ENCODE measurements around the gene C11orf24. TPM values are rescaled to one million over a fixed set of nuclear protein-coding genes. Genes with fewer than 3 reads are reported as not detected.

The C11orf24 gene
- polyA plus RNA-seq, 1 of the 3 experiments (the other 2 are of a cell fraction) = 50.9 TPM

GRCh38 chr11:68267881-68268240, 3.9 kb downstream of the C11orf24 start:
- TF ChIP-seq FOXM1 (IDR thresholded peaks at IDR 0.05; ENCODE audit: low read depth) = no peak
- no peak for TF ChIP-seq JUND (IDR thresholded peaks at IDR 0.05)
- no peak for TF ChIP-seq RXRA (IDR thresholded peaks at IDR 0.05; ENCODE audit: borderline replicate concordance, low read depth)
- no peak for TF ChIP-seq TEAD4 (IDR thresholded peaks at IDR 0.05; ENCODE audit: borderline replicate concordance, insufficient read depth)
- TF ChIP-seq PBX3 (IDR thresholded peaks at IDR 0.05) = no peak
- no peak for TF ChIP-seq YY1 (IDR thresholded peaks at IDR 0.05; ENCODE audit: low read depth)
- no peak for TF ChIP-seq EZH2phosphoT487 (IDR thresholded peaks at IDR 0.05; ENCODE audit: borderline replicate concordance, low read depth)
- TF ChIP-seq SMC3 (IDR thresholded peaks at IDR 0.05; ENCODE audit: low read depth, low read length) = no peak
- no peak for TF ChIP-seq USF2 (IDR thresholded peaks at IDR 0.05; ENCODE audit: borderline replicate concordance, low read depth, low read length)
- TF ChIP-seq EP300 (IDR thresholded peaks at IDR 0.05; ENCODE audit: borderline replicate concordance in 1 of 2, low read depth in 1 of 2, low read length in 1 of 2) = no peak
- TF ChIP-seq NRF1 (IDR thresholded peaks at IDR 0.05; ENCODE audit: low read depth, low read length) = no peak
- TF ChIP-seq, protein P1, sequence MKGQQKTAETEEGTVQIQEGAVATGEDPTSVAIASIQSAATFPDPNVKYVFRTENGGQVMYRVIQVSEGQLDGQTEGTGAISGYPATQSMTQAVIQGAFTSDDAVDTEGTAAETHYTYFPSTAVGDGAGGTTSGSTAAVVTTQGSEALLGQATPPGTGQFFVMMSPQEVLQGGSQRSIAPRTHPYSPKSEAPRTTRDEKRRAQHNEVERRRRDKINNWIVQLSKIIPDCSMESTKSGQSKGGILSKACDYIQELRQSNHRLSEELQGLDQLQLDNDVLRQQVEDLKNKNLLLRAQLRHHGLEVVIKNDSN (IDR thresholded peaks at IDR 0.05; ENCODE audit: borderline replicate concordance, low read depth) = no peak
- 0 out of 2 replicates have a peak, but pooled peaks cover 7% of the 10 kb centered on the region for H4K20me1 ChIP-seq (ENCODE audit: insufficient read depth)
- peaks cover 3% of the 10 kb centered on the region for H3F3A ChIP-seq (replicated peaks; ENCODE audit: insufficient read depth)
- no peak overlapping the region for H3K9ac ChIP-seq
- H3K9me2 ChIP-seq = no peaks in the 10 kb centered on the region
- no peak overlapping the region for H3K4me2 ChIP-seq
- WGBS (ENCODE audit: low lambda C conversion rate) = 97% methylated on average over 6 of the region's 6 CpGs
- peaks cover 14 to 15% of the 10 kb centered on the region in 2 experiments; a peak in 3 of 4 replicates for H3K4me1 ChIP-seq (ENCODE audit: control insufficient read depth in 1 of 2, insufficient read depth in 2 of 2, low read depth in 1 of 2, low read length in 1 of 2)
- ChIA-PET CTCF (interaction anchor here (0.7 to 3.8 kb wide), 3 partner anchors 8 to 30 kb away, joined by 3 to 14 read pairs (median 3); no protein-coding TSS in a partner anchor), POLR2A (no interaction called here)
- H3K79me2 ChIP-seq (ENCODE audit: insufficient read depth) = peaks cover 61% of the 10 kb centered on the region
- no peak overlapping the region for H2AFZ ChIP-seq (ENCODE audit: low read depth)
- DNase-seq = no peak
- H3K27me3 ChIP-seq (ENCODE audit: insufficient read depth) = no peaks in the 10 kb centered on the region
- H3K4me3 ChIP-seq (ENCODE audit: low read depth in 2 of 2, low read length in 1 of 2) = no peak overlapping the region
- no peak overlapping the region for H3K27ac ChIP-seq (ENCODE audit: low read depth in 2 of 2, low read length in 1 of 2)
- H3K36me3 ChIP-seq (replicated peaks in 1 of 2; ENCODE audit: control insufficient read depth in 1 of 2, insufficient read depth in 2 of 2, low read length in 1 of 2) = peaks cover 18 to 38% of the 10 kb centered on the region in 2 experiments
- H3K9me3 ChIP-seq = no peaks in the 10 kb centered on the region

GRCh38 chr11:68266936-68267880, 4.6 kb downstream of the C11orf24 start:
- peaks cover 3% of the 10 kb centered on the region for H3F3A ChIP-seq (replicated peaks; ENCODE audit: insufficient read depth)
- no peak overlapping the region for H3K4me3 ChIP-seq (ENCODE audit: low read depth in 2 of 2, low read length in 1 of 2)
- no peaks in the 10 kb centered on the region for H3K9me2 ChIP-seq
- peaks cover 18 to 44% of the 10 kb centered on the region in 2 experiments for H3K36me3 ChIP-seq (replicated peaks in 1 of 2; ENCODE audit: control insufficient read depth in 1 of 2, insufficient read depth in 2 of 2, low read length in 1 of 2)
- H3K9ac ChIP-seq = no peak overlapping the region
- no peak overlapping the region for H3K4me2 ChIP-seq
- peaks cover 11 to 15% of the 10 kb centered on the region in 2 experiments; a peak in 3 of 4 replicates for H3K4me1 ChIP-seq (ENCODE audit: control insufficient read depth in 1 of 2, insufficient read depth in 2 of 2, low read depth in 1 of 2, low read length in 1 of 2)
- CTCF ChIA-PET = interaction anchor here (0.8 to 3.8 kb wide), 4 partner anchors 10 to 114 kb away, joined by 3 to 14 read pairs (median 4); no protein-coding TSS in a partner anchor
- POLR2A ChIA-PET = no interaction called here
- H2AFZ ChIP-seq (ENCODE audit: low read depth) = no peak overlapping the region
- WGBS (ENCODE audit: low lambda C conversion rate) = 93% methylated on average over 11 of the region's 12 CpGs
- DNase-seq = no peak
- 0 out of 2 replicates have a peak, but pooled peaks cover 7% of the 10 kb centered on the region for H4K20me1 ChIP-seq (ENCODE audit: insufficient read depth)
- H3K79me2 ChIP-seq (ENCODE audit: insufficient read depth) = peaks cover 58% of the 10 kb centered on the region
- TF ChIP-seq, protein P2, sequence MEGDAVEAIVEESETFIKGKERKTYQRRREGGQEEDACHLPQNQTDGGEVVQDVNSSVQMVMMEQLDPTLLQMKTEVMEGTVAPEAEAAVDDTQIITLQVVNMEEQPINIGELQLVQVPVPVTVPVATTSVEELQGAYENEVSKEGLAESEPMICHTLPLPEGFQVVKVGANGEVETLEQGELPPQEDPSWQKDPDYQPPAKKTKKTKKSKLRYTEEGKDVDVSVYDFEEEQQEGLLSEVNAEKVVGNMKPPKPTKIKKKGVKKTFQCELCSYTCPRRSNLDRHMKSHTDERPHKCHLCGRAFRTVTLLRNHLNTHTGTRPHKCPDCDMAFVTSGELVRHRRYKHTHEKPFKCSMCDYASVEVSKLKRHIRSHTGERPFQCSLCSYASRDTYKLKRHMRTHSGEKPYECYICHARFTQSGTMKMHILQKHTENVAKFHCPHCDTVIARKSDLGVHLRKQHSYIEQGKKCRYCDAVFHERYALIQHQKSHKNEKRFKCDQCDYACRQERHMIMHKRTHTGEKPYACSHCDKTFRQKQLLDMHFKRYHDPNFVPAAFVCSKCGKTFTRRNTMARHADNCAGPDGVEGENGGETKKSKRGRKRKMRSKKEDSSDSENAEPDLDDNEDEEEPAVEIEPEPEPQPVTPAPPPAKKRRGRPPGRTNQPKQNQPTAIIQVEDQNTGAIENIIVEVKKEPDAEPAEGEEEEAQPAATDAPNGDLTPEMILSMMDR (IDR thresholded peaks at IDR 0.05) = no peak
- no peak for TF ChIP-seq USF2 (IDR thresholded peaks at IDR 0.05; ENCODE audit: borderline replicate concordance, low read depth, low read length)
- no peak for TF ChIP-seq NRF1 (IDR thresholded peaks at IDR 0.05; ENCODE audit: low read depth, low read length)
- TF ChIP-seq GABPA (IDR thresholded peaks at IDR 0.05; ENCODE audit: low read depth) = no peak
- TF ChIP-seq SIN3A (IDR thresholded peaks at IDR 0.05; ENCODE audit: borderline replicate concordance, low read depth, low read length) = no peak
- TF ChIP-seq RXRA (IDR thresholded peaks at IDR 0.05; ENCODE audit: borderline replicate concordance, low read depth) = no peak
- H3K27ac ChIP-seq (ENCODE audit: low read depth in 2 of 2, low read length in 1 of 2) = no peak overlapping the region
- no peaks in the 10 kb centered on the region for H3K27me3 ChIP-seq (ENCODE audit: insufficient read depth)
- H3K9me3 ChIP-seq = no peaks in the 10 kb centered on the region

Measured in SK-N-SH (cell line).